K562 (cell line): Measurements from ENCODE around the gene MEF2D. TPM values are rescaled to one million over a fixed set of nuclear protein-coding genes. Genes with fewer than 3 reads are reported as not detected.

ENCODE experiments used
- BACH1 ChIP-seq: fragments of 200-800 bp; sonication (Bioruptor generic); IDR thresholded peaks from 2 replicates; pipeline ENCODE4 v1.6.1; 2016; ENCODE audit warnings: missing genetic modification characterization, missing compliant biosample characterization
- CEBPB ChIP-seq: fragments of 450-650 bp; IDR thresholded peaks from 2 replicates; pipeline ENCODE4 v1.6.1; 2016; ENCODE audit warnings: missing genetic modification characterization, missing compliant biosample characterization
- NCOA2 ChIP-seq, 2 experiments: fragments of 450-650 bp; IDR thresholded peaks; 2 replicates each; pipeline ENCODE4 v1.6.1; 2018; ENCODE audit warnings: mild to moderate bottlenecking in 2 of 2, moderate library complexity in 1 of 2; ENCODE audit not compliant: partially characterized antibody in 2 of 2
- PBX2 ChIP-seq, 2 experiments: IDR thresholded peaks in 1 of 2; conservative IDR thresholded peaks in 1 of 2; 2 replicates each; pipeline ENCODE4 v1.6.1; 2016; ENCODE audit warnings: low read depth in 2 of 2, mild to moderate bottlenecking in 1 of 2, missing compliant biosample characterization in 1 of 2, missing genetic modification characterization in 1 of 2, moderate library complexity in 1 of 2
- PHF20 ChIP-seq: fragments of 450-650 bp; IDR thresholded peaks from 2 replicates; pipeline ENCODE4 v1.6.1; 2018; ENCODE audit not compliant: partially characterized antibody
- TBL1XR1 ChIP-seq, 2 experiments: IDR thresholded peaks; 2 replicates each; pipeline ENCODE4 v1.6.1; 2012; ENCODE audit warnings: improper control_type of control experiment in 2 of 2, low read length in 2 of 2, mild to moderate bottlenecking in 1 of 2
- U2AF2 ChIP-seq: fragments of 200-400 bp; formaldehyde crosslinking; optimal IDR thresholded peaks from 2 replicates; pipeline ENCODE3; 2017; ENCODE audit warnings: low read depth, mild to moderate bottlenecking, low read length
- ZBTB34 ChIP-seq: fragments of 250-450 bp; sonication (Bioruptor Pico); IDR thresholded peaks from 2 replicates; pipeline ENCODE4 v1.8.0; 2021; ENCODE audit warnings: mild to moderate bottlenecking, moderate library complexity
- ZC3H8 ChIP-seq: fragments of 450-650 bp; IDR thresholded peaks from 2 replicates; pipeline ENCODE4 v1.6.1; 2017
- ZNF431 ChIP-seq: sonication (generic); formaldehyde crosslinking; IDR thresholded peaks from 2 replicates; pipeline ENCODE4 v1.8.0; 2022; ENCODE audit warnings: mild to moderate bottlenecking, missing genetic modification reagents
- polyA plus RNA-seq, 8 experiments: library from polyadenylated mRNA; depleted of rRNA in 4 of 8; stranded (reverse) in 5 of 8; unstranded in 3 of 8; fragments of >200 nt; fragmentation: Nextera tagmentation in 2 of 8; fragmentation: Illumina TruSeq in 1 of 8; extraction: Ambion mirVana in 2 of 8; extraction: Trizol in 1 of 8; gene quantifications; 2 replicates each; pipeline versions ENCODE4 v1.2.1 to v1.2.3, GENCODE V29; 2011 to 2014; ENCODE audit warnings: inconsistent platforms in 1 of 8, missing spikeins in 1 of 8
- total RNA-seq, 7 experiments: library from RNA; depleted of rRNA in 6 of 7; stranded (reverse); fragments of >200 nt in 6 of 7; fragmentation: Illumina TruSeq in 2 of 7; extraction: Trizol in 2 of 7; gene quantifications; 2 replicates each; pipeline versions ENCODE4 v1.2.1 to v1.2.3, GENCODE V29; 2011 to 2021; ENCODE audit warnings: low replicate concordance in 1 of 7
- TF ChIP-seq, protein P1 (sequence below): sonication (generic); formaldehyde crosslinking; IDR thresholded peaks from 2 replicates; pipeline ENCODE4 v1.8.1; 2023; ENCODE audit warnings: mild to moderate bottlenecking, missing genetic modification reagents
- TF ChIP-seq, protein P2 (sequence below), 2 experiments: fragments of 450-650 bp in 1 of 2; sonication (generic) in 1 of 2; formaldehyde crosslinking in 1 of 2; IDR thresholded peaks in 1 of 2; conservative IDR thresholded peaks in 1 of 2; 2 replicates each; pipeline versions ENCODE4 v1.6.1 to v1.8.1; 2016 to 2023; ENCODE audit warnings: mild to moderate bottlenecking in 2 of 2, moderate library complexity in 2 of 2, inconsistent platforms in 1 of 2, missing genetic modification reagents in 1 of 2
- TF ChIP-seq, protein P3 (sequence below), 2 experiments: fragments of 450-650 bp in 1 of 2; sonication (generic) in 1 of 2; formaldehyde crosslinking; conservative IDR thresholded peaks; 2 replicates each; pipeline versions ENCODE4 v1.4.0 to v1.8.1; 2020 to 2022; ENCODE audit warnings: mild to moderate bottlenecking in 1 of 2, missing genetic modification reagents in 1 of 2

The MEF2D gene
- total and polyA plus RNA-seq, 9 of the 15 experiments (the other 6 are each of a cell fraction or from before 2014, with no cell fraction given) = 0.10 to 19.5 (median 2.6) TPM

- TF ChIP-seq, protein P1, sequence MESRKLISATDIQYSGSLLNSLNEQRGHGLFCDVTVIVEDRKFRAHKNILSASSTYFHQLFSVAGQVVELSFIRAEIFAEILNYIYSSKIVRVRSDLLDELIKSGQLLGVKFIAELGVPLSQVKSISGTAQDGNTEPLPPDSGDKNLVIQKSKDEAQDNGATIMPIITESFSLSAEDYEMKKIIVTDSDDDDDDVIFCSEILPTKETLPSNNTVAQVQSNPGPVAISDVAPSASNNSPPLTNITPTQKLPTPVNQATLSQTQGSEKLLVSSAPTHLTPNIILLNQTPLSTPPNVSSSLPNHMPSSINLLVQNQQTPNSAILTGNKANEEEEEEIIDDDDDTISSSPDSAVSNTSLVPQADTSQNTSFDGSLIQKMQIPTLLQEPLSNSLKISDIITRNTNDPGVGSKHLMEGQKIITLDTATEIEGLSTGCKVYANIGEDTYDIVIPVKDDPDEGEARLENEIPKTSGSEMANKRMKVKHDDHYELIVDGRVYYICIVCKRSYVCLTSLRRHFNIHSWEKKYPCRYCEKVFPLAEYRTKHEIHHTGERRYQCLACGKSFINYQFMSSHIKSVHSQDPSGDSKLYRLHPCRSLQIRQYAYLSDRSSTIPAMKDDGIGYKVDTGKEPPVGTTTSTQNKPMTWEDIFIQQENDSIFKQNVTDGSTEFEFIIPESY = peak; percentile 33; the same call in 1 of the 2 replicates
- no peak for TF ChIP-seq ZBTB34 (CRISPR knock-in tag)
- TF ChIP-seq, protein P2, sequence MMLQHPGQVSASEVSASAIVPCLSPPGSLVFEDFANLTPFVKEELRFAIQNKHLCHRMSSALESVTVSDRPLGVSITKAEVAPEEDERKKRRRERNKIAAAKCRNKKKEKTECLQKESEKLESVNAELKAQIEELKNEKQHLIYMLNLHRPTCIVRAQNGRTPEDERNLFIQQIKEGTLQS (IDR thresholded peaks at IDR 0.05) = peak; percentile 70
- TF ChIP-seq, protein P2 (CRISPR knock-in tag; conservative IDR thresholded peaks at IDR 0.05) = no peak
- no peak for TF ChIP-seq TBL1XR1 (IDR thresholded peaks at IDR 0.05; ENCODE audit: low read length in 2 of 2)
- no peak for TF ChIP-seq PHF20
- no peak for TF ChIP-seq U2AF2
- no peak for TF ChIP-seq ZC3H8
- no peak for TF ChIP-seq PBX2 (CRISPR knock-in tag; IDR thresholded peaks at IDR 0.05; ENCODE audit: low read depth)
- no peak for TF ChIP-seq PBX2 (tag; conservative IDR thresholded peaks at IDR 0.05; ENCODE audit: low read depth)
- peak; percentile 21; the same call in 1 of the 2 replicates for TF ChIP-seq CEBPB
- no peak for TF ChIP-seq BACH1 (tag)
- no peak for TF ChIP-seq ZNF431 (CRISPR knock-in tag)
- TF ChIP-seq NCOA2 (IDR thresholded peaks at IDR 0.05; ENCODE audit: partially characterized antibody in 2 of 2) = no peak
- TF ChIP-seq, protein P3, sequence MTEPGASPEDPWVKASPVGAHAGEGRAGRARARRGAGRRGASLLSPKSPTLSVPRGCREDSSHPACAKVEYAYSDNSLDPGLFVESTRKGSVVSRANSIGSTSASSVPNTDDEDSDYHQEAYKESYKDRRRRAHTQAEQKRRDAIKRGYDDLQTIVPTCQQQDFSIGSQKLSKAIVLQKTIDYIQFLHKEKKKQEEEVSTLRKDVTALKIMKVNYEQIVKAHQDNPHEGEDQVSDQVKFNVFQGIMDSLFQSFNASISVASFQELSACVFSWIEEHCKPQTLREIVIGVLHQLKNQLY (CRISPR knock-in tag; conservative IDR thresholded peaks at IDR 0.05) = no peak
These were observed 77.9 kb downstream of the MEF2D start (continued) for GRCh38 chr1:156422602-156423091.
